HG03565 (cell line): ENCODE data around the gene FCN1.

Experiments
- ATAC-seq: cut with Tn5 transposase; IDR thresholded peaks from one replicate; pipeline ENCODE4 v1.9.1; 2021; ENCODE audit warnings: mild to moderate bottlenecking, moderate library complexity; ENCODE audit not compliant: unreplicated experiment

FCN1 gene

DNA sequence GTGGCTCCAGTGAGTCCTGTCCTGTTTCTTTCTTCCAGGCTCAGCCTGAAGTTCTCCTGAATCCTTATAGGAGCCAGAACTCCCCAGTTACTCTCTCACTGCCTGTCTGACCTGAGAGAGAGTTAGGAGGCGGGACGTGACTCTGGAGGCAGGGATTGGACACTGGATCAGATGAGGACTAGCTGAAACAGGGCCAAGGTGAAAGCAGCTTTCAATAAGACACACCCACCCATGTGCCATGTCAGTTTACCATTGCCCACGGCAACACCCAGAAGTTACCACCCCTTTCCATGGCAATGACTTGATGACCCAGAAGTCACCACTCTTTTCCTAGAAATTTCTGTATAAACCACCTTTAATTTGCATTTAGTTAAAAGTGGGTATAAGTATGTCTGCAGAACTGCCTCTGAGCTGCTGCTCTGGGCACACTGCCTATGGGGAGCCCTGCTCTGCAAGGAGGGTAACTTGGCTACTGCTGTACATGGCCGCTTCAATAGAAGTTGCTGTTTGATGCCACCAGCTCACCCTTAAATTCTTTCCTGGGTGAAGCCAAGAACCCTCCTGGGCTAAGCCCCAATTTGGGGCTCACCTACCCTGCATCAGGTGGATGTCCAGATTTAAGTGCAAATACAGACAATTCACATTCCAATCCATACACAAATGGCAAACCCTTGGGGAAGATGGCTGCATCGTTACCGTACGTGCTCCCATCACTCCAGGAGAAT, 23.4 kb downstream of the FCN1 start:
- ATAC-seq = no peak

GRCh38 chr9:134892820-134893420, 24.8 kb downstream of the FCN1 start:
- ATAC-seq = no peak

- ATAC-seq = no peak
Observed at GRCh38 chr9:134892221-134892620, 25.5 kb downstream of the FCN1 start.

GRCh38 chr9:134891713-134892112, 26.0 kb downstream of the FCN1 start:
- ATAC-seq = no peak

DNA sequence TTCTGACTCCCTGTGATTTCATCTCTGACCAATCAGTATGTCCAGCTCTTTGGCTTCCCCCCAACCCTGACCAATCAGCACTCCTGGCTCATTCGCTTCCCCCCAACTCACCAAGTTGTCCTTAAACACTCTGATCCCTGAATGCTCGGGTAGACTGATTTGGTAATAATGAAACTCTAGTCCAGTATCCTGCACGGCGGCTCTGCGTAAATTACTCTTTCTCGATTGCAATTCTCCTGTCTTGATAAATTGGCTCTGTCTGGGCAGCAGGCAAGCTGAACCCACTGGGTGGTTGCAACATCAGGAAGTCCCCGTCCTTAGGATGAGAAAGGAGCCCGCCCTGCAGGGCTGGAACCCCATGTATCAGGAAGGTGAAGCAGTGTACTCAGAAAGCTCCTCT, 26.7 kb downstream of the FCN1 start:
- no peak for ATAC-seq

DNA sequence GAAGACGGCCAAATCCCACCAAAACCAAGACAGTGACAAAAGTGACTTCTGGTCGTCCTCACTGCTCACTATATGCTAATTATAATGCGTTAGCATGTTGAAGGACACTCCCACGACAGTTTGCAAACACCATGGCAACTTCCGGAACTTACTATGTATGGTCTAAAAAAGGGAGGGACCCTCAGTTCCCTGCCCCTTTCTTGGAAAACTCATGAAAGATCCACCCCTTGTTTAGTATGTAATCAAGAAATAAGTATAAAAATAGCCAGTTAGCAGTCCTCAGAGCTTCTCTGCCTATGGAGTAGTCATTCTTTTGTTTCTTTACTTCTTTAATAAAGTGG, 27.6 kb downstream of the FCN1 start:
- no peak for ATAC-seq

DNA sequence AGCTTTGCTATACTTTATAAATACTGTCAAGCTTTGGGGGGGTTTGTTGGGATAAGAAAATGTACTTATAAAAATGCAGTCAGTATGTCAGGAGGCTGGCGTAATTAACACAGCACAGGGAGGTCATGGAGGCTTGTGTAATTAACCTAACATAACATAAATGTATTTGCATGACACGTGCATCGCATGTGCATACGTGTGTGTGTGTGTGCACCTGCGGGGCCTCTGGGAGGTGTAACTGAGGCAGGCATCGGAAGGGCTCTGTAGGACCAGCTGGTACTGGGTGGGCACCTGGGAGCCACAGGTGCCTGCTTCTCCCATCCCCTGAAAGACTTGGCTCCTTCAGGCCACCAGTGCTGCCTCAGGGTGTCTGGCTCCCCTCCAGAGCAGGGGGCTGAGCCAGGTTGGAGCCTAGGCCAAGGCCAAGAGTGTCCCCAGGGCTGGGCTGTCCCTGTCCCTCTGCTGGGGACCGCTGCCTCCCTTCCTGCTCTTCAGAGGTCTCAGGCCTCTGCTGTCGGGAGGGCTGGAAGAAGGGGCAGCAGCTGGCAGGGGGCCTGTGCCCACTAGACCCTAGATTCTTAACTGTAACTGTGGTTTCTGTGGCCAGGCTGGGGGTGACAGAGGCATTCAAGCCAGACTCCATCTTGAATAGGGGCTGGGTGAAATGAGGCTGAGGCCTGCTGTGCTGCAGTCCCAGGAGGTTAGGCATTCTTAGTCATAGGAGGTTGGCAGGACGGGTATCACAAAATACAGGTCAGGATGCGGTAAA, 28.1 kb downstream of the FCN1 start:
- no peak for ATAC-seq

GRCh38 chr9:134888603-134889190, 29.0 kb downstream of the FCN1 start:
- ATAC-seq = no peak

GRCh38 chr9:134887686-134888602, 29.8 kb downstream of the FCN1 start:
- ATAC-seq = no peak

DNA sequence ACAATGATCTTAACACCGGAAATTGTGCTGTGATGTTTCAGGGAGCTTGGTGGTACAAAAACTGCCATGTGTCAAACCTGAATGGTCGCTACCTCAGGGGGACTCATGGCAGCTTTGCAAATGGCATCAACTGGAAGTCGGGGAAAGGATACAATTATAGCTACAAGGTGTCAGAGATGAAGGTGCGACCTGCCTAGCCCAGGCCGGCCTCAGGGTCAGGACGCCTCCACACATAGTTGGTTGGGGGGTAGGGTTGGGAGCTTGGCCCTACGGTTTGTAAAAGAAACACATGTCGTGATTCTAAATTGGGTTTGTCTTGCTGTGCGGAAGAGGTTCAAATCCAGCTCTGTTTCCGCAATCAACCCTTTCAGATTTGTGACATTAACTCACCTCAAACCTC, 30.5 kb downstream of the FCN1 start:
- ATAC-seq = no peak

DNA sequence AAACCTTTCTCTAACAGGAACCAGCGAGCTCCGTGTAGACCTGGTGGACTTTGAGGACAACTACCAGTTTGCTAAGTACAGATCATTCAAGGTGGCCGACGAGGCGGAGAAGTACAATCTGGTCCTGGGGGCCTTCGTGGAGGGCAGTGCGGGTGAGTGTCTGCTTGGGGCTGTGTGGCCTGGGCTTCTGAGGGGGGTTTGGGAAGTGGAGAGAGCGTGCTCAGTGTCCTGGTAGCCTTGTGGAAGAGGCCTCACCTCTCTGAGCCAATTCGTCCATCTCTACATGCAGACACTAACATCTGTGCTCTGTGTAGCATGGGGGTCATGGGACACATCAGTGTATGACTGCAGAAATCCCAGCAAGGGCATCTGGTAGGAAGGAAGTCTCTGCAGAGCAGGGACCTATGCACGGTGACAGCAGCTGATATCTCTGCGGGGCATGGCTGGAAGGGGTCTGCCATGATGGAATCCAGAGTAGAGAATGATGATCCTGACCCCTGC, 31.2 kb downstream of the FCN1 start:
- ATAC-seq = no peak

DNA sequence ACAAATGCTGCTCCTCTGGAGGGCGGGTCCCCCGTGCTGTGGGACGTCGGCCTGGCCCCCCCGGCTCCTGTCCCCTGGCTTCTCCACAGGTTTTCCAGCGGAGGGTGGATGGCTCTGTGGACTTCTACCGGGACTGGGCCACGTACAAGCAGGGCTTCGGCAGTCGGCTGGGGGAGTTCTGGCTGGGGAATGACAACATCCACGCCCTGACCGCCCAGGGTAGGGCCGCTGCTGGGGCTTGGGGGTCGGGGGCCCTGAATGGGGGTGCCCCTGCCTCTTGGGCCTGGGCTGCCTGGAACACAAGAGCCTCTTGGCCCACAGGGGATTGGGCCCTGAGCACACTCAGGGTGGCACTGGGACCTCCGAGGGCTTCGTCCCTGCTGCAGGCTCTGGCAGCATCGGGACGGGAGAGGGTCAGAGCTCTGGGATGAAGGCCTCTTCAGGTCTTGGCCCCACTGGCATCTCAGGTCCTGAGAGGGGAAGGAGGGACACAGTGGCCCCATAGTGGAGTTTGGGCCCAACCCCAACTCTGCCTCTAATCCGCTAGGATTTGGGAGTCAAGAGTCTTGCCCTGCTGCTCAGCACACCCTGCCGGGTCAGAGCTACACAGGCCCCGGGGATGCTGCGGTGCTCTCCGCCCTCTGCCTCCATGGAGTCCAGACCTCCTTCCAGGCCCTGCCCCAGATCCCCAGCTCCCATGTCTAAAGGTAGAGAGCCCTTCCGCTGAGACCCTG, 31.9 kb downstream of the FCN1 start:
- no peak for ATAC-seq

GRCh38 chr9:134885001-134885678, 32.6 kb downstream of the FCN1 start:
- ATAC-seq = no peak

GRCh38 chr9:134884492-134884891, 33.2 kb downstream of the FCN1 start:
- no peak for ATAC-seq

DNA sequence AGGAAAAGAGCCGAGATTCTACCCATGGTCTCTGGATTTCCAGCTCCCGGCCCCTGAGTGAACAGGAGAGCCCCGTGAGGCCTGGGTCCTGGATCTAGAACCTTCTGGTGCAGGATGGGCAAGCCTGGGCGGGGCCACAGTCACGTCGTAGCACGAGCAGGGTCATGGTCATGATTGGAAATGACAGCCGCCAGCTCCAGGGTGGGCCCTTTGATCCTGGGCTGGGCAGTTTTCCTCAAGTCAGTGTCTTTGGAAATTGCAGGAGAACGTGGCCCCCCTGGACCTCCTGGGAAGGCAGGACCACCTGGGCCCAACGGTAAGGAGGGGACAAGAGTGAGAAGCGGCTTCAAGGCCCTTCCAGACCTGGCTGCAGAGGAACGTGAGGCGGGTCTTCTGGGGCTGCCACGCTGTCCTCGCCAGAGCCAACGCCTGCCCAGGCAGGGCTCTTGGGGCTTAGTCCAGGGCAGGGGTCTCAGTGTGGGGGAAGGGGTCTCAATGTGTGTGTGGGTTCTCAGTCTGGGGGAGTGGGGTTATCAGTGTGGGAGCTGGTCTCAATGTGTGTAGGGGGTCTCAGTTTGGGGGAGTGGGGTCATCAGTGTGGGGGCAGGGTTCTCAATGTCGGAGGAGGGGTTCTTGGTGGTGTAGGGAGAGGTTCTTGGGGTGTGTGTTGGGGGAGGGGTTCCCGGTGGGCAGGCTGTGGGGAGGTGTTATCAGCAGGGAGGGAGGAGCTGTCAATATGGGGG, 34.5 kb downstream of the FCN1 start:
- ATAC-seq = no peak

GRCh38 chr9:134882204-134882785, 35.4 kb downstream of the FCN1 start:
- no peak for ATAC-seq

DNA sequence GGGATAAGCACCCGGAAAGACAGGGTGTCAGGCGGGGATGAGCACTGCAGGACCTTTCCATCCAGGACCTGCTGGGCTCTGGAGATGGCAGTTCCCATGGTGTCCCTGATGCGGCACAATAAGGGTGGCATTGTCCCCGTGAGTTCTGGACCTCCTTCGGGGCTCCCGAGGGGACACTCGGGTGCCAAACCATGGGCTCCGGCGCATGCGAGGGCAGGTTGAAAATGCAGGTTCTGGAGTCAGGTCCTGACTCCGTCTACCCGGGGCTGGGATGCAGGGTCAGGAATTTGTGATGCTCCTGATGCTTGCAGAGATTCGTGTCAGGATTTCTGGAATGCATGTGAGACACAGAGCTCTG, 36.4 kb downstream of the FCN1 start:
- ATAC-seq = no peak
